HG02973 (cell line): ENCODE results near the gene CYP2F1.

Experiments
- ATAC-seq: cut with Tn5 transposase; IDR thresholded peaks from one replicate; pipeline ENCODE4 v1.9.1; 2021; ENCODE audit warnings: moderate library complexity; ENCODE audit not compliant: unreplicated experiment

Gene CYP2F1

GRCh38 chr19:41175801-41176777 lies 61.9 kb downstream of the CYP2F1 start:
- no peak for ATAC-seq
